NCI-H2196 treated with DMSO at 0.1 percent for 48 hours (cell line): ENCODE results near the gene CRYBG1.
"Not testable (repeated sequence)": the region's sequence is repeated elsewhere in the genome, so short reads cannot be mapped to it uniquely, and the experiment has no call there.

Experiments used
- DNase-seq: peaks from one replicate; lab custom pipeline; 2025; ENCODE audit not compliant: unreplicated experiment; lab: John Stamatoyannopoulos, UW

Gene CRYBG1

DNA sequence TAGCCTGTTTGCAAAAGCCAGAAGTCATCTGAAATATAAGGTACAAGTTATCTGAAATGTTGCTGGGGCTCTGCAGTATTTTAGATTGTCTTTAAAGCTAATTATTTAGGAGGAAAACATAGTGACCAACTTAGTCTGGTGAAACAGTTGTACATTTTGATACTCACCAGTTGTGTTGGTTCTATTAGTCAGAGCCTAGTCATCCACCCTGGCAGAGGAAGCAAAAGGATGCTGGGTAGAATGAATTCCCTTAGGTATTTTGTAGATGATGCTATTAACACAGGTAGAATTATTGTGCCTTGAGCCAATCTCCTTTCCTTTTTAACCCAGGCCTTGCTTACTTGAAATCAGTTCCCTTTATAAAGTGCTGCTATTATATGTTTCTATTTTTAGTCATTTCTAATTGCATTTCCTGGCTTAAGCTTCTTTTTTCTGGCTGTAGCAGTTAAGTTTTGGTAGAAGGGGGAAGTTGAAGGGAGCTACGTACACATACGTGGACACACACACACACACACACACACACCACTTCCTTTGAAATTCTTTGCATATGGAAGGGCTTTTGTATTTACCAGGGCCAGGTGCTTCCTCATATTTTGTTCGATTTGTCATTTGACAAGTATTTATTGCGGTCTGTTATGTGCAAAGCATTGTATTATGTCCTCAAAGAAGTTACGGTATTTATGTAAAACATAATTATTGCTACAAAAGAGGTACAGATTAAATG is 186.3 kb downstream of the CRYBG1 start:
- DNase-seq, result no peak

- no peak for DNase-seq
Measured at GRCh38 chr6:106547601-106548453, 187.3 kb downstream of the CRYBG1 start.

DNA sequence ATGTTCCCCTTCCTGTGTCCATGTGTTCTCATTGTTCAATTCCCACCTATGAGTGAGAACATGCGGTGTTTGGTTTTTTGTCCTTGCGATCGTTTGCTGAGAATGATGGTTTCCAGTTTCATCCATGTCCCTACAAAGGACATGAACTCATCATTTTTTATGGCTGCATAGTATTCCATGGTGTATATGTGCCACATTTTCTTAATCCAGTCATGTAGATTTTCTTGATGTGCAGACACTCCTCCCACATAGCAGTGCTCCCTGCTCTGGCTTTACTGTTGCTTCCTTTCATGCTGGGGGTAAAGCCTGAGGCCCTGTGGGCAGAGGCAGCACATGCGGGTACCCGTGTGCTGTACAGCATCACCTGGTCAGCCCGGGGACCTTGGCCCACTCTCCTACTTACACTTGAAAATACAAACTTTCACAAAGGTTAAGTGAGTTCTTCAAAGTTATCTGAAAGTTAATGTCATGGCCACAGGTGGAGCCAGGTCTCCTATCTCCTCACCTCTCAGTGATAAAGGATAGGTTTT is 188.5 kb downstream of the CRYBG1 start:
- not testable (repeated sequence) for DNase-seq

- DNase-seq, result no peak
Measured at GRCh38 chr6:106549521-106549920, 189.0 kb downstream of the CRYBG1 start.

DNA sequence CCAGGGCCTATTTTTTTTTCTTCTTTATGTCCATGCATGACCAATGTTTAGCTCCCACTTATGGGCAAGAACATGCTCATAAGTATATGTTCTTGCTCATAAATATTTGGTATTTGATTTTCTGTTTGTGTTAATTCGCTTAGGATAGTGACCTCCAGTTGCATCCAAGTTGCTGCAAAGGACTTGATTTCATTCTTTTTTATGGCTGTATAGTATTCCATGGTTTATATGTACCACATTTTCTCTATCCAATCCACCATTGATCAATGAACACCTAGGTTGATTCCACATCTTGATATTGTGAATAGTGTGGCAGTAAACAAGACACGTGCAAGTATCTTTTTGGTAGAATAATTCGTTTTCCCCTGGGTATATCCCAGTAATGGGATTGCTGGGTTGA is 190.6 kb downstream of the CRYBG1 start:
- DNase-seq, result no peak

GRCh38 chr6:106553440-106553839 is 192.9 kb downstream of the CRYBG1 start:
- DNase-seq, result no peak

DNA sequence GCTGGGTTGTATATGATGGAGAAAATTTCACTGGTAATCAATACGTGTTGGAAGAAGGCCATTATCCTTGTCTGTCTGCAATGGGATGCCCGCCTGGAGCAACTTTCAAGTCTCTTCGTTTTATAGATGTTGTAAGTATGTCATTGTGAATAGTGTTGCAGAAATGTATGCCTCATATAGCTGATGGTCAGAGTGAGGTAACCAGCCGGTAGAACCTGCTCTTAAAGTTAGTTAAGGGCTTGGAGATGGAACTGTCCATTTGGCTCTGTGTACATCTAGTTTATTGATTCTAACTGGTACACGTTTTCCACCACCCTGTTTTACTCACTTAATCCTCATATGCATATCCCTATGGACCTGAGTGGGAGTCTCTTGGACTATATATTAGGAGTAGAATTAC is 195.2 kb downstream of the CRYBG1 start:
- DNase-seq, result no peak

DNA sequence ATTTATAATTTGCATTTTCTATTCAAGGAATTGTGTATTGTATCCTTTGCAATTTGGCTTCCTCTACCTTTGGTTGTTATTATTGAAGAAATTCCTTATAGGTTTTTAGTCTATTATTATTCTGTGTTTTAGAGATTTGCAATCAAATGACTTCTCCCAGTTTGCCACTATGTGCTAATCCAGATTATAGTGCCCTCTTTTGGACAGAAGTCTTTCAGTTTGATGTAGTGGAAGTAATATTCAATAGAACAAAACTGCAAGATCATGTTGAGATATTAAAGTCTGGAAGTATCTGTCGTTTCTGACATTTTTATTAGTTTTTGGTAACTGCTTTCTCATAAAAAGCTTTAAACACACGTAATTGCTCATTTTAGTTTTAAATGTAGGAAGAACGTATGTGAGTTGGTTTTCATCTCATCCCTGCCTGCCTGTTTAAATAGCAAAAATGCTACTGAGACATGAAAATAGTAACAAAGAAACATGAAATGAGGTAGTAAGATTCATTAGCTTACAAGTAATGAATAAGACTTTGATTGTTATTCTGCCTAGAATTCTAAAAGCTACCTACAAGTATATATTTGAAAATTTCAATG is 195.9 kb downstream of the CRYBG1 start:
- no peak for DNase-seq

DNA sequence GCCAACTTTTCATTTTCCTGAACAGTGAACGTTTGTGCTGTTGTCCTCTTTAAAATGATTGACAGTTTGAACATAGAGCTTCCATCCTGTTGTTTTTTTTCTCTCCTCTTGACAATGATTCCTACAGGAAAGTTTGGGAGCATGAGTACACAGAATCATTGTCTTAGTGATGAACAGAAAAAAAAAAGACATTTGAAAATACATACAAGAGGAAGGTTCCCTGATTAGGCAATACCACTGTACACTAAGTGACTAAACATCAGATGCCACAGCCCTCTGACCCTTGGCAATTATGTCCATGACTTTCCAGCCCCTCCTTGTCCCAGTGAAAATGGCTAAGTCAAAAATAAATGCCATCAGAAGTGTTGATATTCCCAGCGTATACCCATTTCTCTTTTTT is 197.3 kb downstream of the CRYBG1 start:
- DNase-seq, result no peak

DNA sequence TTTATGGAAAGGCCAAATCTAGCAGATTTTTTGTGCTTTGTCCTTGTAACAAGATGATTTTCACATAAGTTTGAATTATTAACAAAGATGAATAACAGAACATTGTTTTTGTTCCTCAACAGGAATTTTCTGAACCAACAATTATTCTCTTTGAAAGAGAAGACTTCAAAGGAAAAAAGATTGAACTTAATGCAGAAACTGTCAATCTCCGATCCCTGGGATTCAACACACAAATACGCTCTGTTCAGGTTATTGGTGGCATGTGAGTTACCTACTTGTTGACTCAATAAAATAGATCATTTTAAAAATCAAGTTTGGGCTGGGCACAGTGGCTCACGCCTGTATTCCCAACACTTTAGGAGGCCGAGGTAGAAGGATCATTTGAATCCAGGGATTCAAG is 197.8 kb downstream of the CRYBG1 start:
- DNase-seq, result no peak

GRCh38 chr6:106559659-106560058 is 199.1 kb downstream of the CRYBG1 start:
- not testable (repeated sequence) for DNase-seq

DNA sequence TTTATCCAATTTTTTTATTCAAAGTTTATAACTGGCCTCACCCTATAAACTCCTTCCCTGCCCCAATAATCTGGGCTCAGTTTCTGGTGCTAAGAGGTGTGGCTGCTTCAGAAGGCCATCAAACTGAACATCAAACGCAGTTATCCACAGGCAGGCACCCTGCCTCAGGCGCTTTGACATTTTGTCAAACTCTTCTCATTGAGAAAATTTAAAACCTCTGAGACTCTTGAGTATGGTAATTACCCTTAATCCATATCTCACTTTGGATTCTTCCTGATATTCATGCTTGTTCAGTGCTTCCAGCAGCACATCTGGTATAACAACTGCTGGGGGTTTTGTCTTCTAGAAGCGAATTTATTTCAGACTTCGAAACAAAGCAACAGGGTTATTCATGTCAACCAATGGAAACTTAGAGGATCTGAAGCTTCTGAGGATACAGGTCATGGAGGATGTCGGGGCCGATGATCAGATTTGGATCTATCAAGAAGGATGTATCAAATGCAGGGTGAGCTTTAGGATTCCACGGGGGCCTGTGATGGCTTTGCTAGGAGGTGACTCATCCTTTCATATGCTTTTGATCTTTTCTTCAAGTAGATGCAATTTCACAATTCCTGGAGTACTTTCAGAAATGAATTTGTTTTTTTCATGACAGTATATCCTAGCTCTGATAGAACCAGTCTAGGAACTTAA is 200.6 kb downstream of the CRYBG1 start:
- DNase-seq, result no peak

- no peak for DNase-seq
Measured at GRCh38 chr6:106561686-106562405, 201.3 kb downstream of the CRYBG1 start.

GRCh38 chr6:106563614-106564013 is 203.1 kb downstream of the CRYBG1 start:
- DNase-seq, result no peak

DNA sequence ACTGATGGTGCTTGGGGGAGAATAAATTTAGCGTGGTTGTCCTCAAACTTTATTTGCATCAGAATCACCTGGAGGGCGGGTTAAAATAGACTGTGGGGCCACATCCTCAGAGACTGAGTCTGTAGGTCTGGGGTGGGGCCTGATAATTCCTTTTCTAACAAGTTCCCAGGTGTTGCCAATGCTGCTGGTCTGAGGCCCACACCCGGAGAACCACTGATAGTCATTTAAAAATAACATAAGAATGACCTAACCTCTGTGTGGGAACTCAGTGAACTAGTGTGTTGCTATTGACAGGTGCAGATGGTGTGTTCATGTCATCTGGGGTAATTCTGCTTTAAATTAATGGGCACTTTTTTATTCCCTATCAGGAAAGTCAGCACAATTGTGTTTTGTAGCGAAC is 204.0 kb downstream of the CRYBG1 start:
- no peak for DNase-seq

DNA sequence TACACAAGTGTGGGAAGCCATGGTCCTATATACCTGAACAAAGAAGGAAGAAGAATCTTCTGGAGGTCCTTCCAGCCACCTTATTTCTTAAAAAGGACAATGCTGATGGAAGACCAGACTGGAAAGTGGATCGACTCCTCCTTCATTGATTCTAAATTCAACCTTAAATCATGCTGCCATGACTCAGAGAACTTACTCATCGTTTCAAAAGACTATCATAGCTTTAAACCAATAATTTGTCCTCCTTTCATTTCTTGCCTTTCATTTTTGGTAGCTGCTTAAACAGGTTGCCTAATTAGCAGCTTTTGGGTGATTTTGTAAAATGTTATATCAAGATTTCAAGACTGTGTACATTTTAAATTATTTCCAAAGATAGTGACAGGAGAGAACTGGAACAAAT is 208.0 kb downstream of the CRYBG1 start:
- no peak for DNase-seq

DNA sequence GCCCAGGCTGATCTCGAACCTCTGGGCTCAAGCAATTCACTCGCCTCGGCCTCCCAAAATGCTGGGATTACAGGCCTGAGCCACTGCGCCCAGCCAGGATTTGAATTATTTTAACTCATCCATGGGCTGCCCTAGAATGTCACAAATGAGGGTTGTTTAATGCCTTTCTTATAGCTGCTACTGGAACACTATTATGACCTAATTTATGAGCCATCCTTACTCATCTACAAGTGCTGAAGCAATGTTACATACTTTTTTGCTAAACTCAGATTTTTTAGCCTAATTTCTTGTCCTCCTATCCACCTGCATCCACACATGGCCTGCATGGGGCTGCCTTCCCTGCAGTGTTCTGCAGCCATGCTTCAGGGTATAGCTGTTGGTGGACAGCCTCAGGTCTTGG is 208.9 kb downstream of the CRYBG1 start:
- no peak for DNase-seq

DNA sequence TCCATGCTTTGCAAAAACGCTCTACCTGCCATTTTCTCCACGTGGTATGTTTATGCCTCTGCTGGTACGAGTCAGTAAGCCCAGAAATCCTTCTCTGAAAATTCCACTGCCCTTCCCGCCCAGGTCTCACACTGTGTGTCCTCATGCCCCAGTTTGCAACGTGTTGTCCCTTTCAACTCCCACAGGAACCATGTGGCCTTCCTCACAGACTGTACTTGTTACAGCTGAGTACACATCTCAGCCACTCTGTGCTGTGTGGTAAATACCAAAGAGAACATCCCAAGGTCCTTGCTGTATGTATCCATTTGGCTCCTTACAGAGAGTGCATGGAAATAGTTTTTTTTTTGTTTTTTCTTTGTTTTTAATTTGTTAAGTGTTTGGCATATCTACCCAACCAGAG is 211.9 kb downstream of the CRYBG1 start:
- no peak for DNase-seq

DNA sequence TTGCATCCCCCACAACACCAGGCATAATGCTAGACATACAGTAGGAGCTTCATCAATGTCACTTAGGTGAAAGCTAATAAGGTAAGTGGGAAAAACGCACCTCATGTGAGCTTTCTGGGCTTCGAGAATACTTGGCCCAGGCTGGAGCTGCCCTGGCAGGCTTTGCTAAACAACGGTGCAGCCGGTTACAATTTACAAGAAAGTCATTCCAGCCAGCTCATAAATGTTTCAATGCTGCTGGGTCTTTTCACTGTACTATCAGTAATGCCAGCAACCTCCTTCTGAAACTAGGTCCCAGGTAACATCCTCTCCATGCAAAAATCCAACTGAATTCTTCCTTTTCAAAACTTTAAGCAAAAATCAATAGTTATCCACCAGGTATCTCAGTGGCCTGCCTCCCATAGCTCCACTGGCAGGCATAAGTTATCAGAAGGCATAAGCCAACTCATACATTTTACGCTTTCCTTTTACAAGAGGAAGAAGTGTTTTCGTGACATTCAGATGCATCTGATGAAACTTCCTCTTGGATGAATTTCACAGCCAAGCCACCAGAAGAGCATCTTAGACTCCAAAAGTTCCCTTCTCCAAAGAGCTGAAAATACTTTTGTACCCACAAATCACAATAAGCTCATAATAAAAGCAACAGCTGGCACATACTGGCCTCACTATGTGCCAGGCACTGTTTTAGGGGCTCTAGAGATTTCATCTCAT is 212.5 kb downstream of the CRYBG1 start:
- no peak for DNase-seq
